GM10248 (cell line): Measurements from ENCODE around the gene ARHGAP29.
"Not testable (repeated sequence)": the region's sequence is repeated elsewhere in the genome, so short reads cannot be mapped to it uniquely, and the experiment has no call there.

Experiments used
- CTCF ChIA-PET: fragments of 300-600 bp; sonication (Branson Sonifier 250); formaldehyde crosslinking; extraction: SDS; loops from one replicate; lab custom pipeline; 2021; ENCODE audit warnings: antibody characterized with exemption; lab: Yijun Ruan, JAX
- POLR2A ChIA-PET: fragments of 350-650 bp; sonication (Branson Sonifier 250); formaldehyde crosslinking; extraction: SDS; loops from one replicate; lab custom pipeline; 2020; ENCODE audit warnings: antibody characterized with exemption; lab: Yijun Ruan, JAX
- DNase-seq: peaks from one replicate; pipeline ENCODE4 v3.0.0; 2012; ENCODE audit errors: extremely low spot score
- CTCF ChIP-seq: IDR thresholded peaks from 2 replicates; pipeline ENCODE4 v1.5.1; 2012; ENCODE audit warnings: mild to moderate bottlenecking, low read depth; ENCODE audit errors: extremely low read depth, missing control alignments, control extremely low read depth

Gene ARHGAP29

GRCh38 chr1:94178901-94179300, 58.5 kb downstream of the ARHGAP29 start:
- ChIA-PET POLR2A (no interaction called here), CTCF (interaction anchor here (1.2 kb wide), 1 partner anchor 27 kb away, joined by 3 read pairs; no protein-coding TSS in a partner anchor)
- no peak for TF ChIP-seq CTCF
- DNase-seq, result no peak

- DNase-seq, result no peak
- ChIA-PET POLR2A (no interaction called here), CTCF (interaction anchor here (1.0 kb wide), 1 partner anchor 59 kb away, joined by 3 read pairs; no protein-coding TSS in a partner anchor)
- no peak for TF ChIP-seq CTCF
Measured at GRCh38 chr1:94169126-94169525, 68.3 kb downstream of the ARHGAP29 start.

- no peak for DNase-seq
- POLR2A ChIA-PET, result no interaction called here
- CTCF ChIA-PET, result interaction anchor here (1.1 to 1.5 kb wide), 4 partner anchors 10 to 20 kb away, joined by 3 read pairs; no protein-coding TSS in a partner anchor
Measured at GRCh38 chr1:94165843-94166242, 71.5 kb downstream of the ARHGAP29 start.

GRCh38 chr1:94164885-94165284, 72.5 kb downstream of the ARHGAP29 start:
- DNase-seq, POLR2A ChIA-PET: not testable (repeated sequence)
- CTCF ChIA-PET, result interaction anchor here (1.1 kb wide), 2 partner anchors 9 to 11 kb away, joined by 3 read pairs; no protein-coding TSS in a partner anchor

More at GRCh38 chr1:94165843-94166242, 71.5 kb downstream of the ARHGAP29 start:
- TF ChIP-seq CTCF, result no peak

- CTCF ChIA-PET, POLR2A ChIA-PET, DNase-seq: not testable (repeated sequence)
Measured at GRCh38 chr1:94164121-94164520, 73.3 kb downstream of the ARHGAP29 start.

- POLR2A ChIA-PET, CTCF ChIA-PET: not testable (repeated sequence)
Measured at GRCh38 chr1:94163249-94163648, 74.1 kb downstream of the ARHGAP29 start.

GRCh38 chr1:94160811-94161210, 76.6 kb downstream of the ARHGAP29 start:
- ChIA-PET CTCF (no interaction called here), POLR2A (no interaction called here)
- TF ChIP-seq CTCF, result no peak
- no peak for DNase-seq

More at GRCh38 chr1:94163249-94163648, 74.1 kb downstream of the ARHGAP29 start:
- not testable (repeated sequence) for DNase-seq

GRCh38 chr1:94156096-94156625, 81.2 kb downstream of the ARHGAP29 start:
- no peak for DNase-seq
- ChIA-PET CTCF (interaction anchor here (0.9 to 1.2 kb wide), 2 partner anchors 9 to 42 kb away, joined by 3 read pairs; no protein-coding TSS in a partner anchor), POLR2A (no interaction called here)
- no peak for TF ChIP-seq CTCF
